ENCODE results near the gene TRIM2.

DNA sequence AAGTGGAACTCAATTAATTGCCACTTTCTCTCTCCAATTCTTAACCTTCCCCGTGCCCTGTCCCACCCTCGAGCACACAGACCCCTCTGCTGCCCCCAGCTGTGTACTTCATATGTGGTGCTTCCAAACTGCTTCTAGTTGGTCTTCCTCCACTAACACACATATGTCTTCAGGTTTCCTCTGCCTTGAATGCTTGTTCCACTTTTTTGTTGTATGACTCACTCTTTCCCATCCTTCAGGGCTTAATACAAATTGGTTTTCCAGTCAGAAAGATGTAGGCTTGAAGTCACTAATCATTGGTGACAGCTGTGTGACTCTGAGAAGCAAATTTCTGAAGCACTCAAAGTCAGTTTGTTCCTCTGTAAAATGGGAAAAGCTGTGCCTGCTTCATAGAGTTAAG is 30.6 kb downstream of the TRIM2 start:
- TF ChIP-seq CTCF (IDR thresholded peaks at IDR 0.05 in 2 of 3, conservative IDR thresholded peaks at IDR 0.05 in 1 of 3; ENCODE audit: control insufficient read depth in 2 of 3, extremely low read depth in 1 of 3, insufficient read depth in 1 of 3, low read depth in 3 of 3, low read length in 3 of 3), result no peak
- no peak for TF ChIP-seq CHD2 (IDR thresholded peaks at IDR 0.05; ENCODE audit: borderline replicate concordance, low read depth, low read length)
- TF ChIP-seq BHLHE40 (IDR thresholded peaks at IDR 0.05; ENCODE audit: borderline replicate concordance in 1 of 2, low read depth in 2 of 2, low read length in 1 of 2), result no peak
- TF ChIP-seq STAT3 (IDR thresholded peaks at IDR 0.05; ENCODE audit: low read depth, low read length), result no peak
- TF ChIP-seq POLR2A (IDR thresholded peaks at IDR 0.05; ENCODE audit: low read depth, low read length), result no peak
